ENCODE data around the gene GAS7. TPM values are rescaled to one million over a fixed set of nuclear protein-coding genes. Genes with fewer than 3 reads are reported as not detected.

Gene GAS7
- polyA plus RNA-seq, 1 donor (not counting 4 experiments of a cell fraction or from before 2014, with no cell fraction given), result 0.10 TPM

- H3K9me1 ChIP-seq (ENCODE audit: control insufficient read depth, extremely low read depth, insufficient read depth, low read length), result no peaks in the 10 kb centered on the region
- no peaks in the 10 kb centered on the region for H4K20me1 ChIP-seq (ENCODE audit: control insufficient read depth, extremely low read depth, insufficient read depth, low read length)
- no peaks in the 10 kb centered on the region for H3K79me2 ChIP-seq (ENCODE audit: control insufficient read depth, insufficient read depth, low read length)
- FAIRE-seq, result no peak
- no peaks in the 10 kb centered on the region for H3K27me3 ChIP-seq (ENCODE audit: control insufficient read depth, extremely low read depth, insufficient read depth, low read length)
- H3K9ac ChIP-seq (ENCODE audit: control insufficient read depth, extremely low read depth, insufficient read depth, low read length), result no peak overlapping the region
- dilution Hi-C loops (cut with MboI; ENCODE audit: extremely low pct_ligation_motif_present, low sequenced_read_pairs), result no loop called here
- H3K27ac ChIP-seq (ENCODE audit: control insufficient read depth, insufficient read depth, low read length), result no peak overlapping the region
- no peaks in the 10 kb centered on the region for H3K36me3 ChIP-seq (ENCODE audit: control insufficient read depth in 2 of 2, extremely low read depth in 1 of 2, insufficient read depth in 2 of 2, low read length in 2 of 2)
- no peak overlapping the region for H3K4me2 ChIP-seq (ENCODE audit: control insufficient read depth, extremely low read depth, insufficient read depth, low read depth, low read length)
- no peak overlapping the region for H2AFZ ChIP-seq (ENCODE audit: control insufficient read depth, low read length)
- no peak for TF ChIP-seq EZH2 (IDR thresholded peaks at IDR 0.05; ENCODE audit: low read length)
- TF ChIP-seq, protein P1, sequence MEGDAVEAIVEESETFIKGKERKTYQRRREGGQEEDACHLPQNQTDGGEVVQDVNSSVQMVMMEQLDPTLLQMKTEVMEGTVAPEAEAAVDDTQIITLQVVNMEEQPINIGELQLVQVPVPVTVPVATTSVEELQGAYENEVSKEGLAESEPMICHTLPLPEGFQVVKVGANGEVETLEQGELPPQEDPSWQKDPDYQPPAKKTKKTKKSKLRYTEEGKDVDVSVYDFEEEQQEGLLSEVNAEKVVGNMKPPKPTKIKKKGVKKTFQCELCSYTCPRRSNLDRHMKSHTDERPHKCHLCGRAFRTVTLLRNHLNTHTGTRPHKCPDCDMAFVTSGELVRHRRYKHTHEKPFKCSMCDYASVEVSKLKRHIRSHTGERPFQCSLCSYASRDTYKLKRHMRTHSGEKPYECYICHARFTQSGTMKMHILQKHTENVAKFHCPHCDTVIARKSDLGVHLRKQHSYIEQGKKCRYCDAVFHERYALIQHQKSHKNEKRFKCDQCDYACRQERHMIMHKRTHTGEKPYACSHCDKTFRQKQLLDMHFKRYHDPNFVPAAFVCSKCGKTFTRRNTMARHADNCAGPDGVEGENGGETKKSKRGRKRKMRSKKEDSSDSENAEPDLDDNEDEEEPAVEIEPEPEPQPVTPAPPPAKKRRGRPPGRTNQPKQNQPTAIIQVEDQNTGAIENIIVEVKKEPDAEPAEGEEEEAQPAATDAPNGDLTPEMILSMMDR (optimal IDR thresholded peaks at IDR 0.05 in 1 of 3, IDR thresholded peaks at IDR 0.05 in 1 of 3, conservative IDR thresholded peaks at IDR 0.05 in 1 of 3; ENCODE audit: extremely low read depth in 1 of 3, insufficient read depth in 2 of 3, low read length in 3 of 3), result no peak
- H3K4me1 ChIP-seq (ENCODE audit: control insufficient read depth, extremely low read depth, insufficient read depth, low read length), result no peaks in the 10 kb centered on the region
- H3K4me3 ChIP-seq (ENCODE audit: control insufficient read depth in 2 of 3, extremely low read depth in 1 of 3, insufficient read depth in 2 of 3, low read depth in 1 of 3, low read length in 3 of 3), result no peak overlapping the region
- DNase-seq (ENCODE audit: low read depth, low spot score), result no peak
- H3K9me3 ChIP-seq (ENCODE audit: control insufficient read depth, low read depth, low read length), result peaks cover 3% of the 10 kb centered on the region
These were observed 162.5 kb downstream of the GAS7 start for GRCh38 chr17:10035885-10036284.

GRCh38 chr17:10034719-10035475 lies 163.5 kb downstream of the GAS7 start:
- H3K27ac ChIP-seq (ENCODE audit: control insufficient read depth, insufficient read depth, low read length), result no peak overlapping the region
- FAIRE-seq, result no peak

More at GRCh38 chr17:10034719-10035475, 163.5 kb downstream of the GAS7 start:
- Histone ChIP-seq H3K9me3 (ENCODE audit: control insufficient read depth, low read depth, low read length) (peaks cover 3% of the 10 kb centered on the region), H3K4me3 (ENCODE audit: control insufficient read depth in 2 of 3, extremely low read depth in 1 of 3, insufficient read depth in 2 of 3, low read depth in 1 of 3, low read length in 3 of 3) (no peak overlapping the region), H3K27me3 (ENCODE audit: control insufficient read depth, extremely low read depth, insufficient read depth, low read length) (no peaks in the 10 kb centered on the region), H3K9me1 (ENCODE audit: control insufficient read depth, extremely low read depth, insufficient read depth, low read length) (no peaks in the 10 kb centered on the region), H3K9ac (ENCODE audit: control insufficient read depth, extremely low read depth, insufficient read depth, low read length) (no peak overlapping the region), H3K4me1 (ENCODE audit: control insufficient read depth, extremely low read depth, insufficient read depth, low read length) (no peaks in the 10 kb centered on the region), H4K20me1 (ENCODE audit: control insufficient read depth, extremely low read depth, insufficient read depth, low read length) (no peaks in the 10 kb centered on the region), H3K79me2 (ENCODE audit: control insufficient read depth, insufficient read depth, low read length) (no peaks in the 10 kb centered on the region), H3K4me2 (ENCODE audit: control insufficient read depth, extremely low read depth, insufficient read depth, low read depth, low read length) (no peak overlapping the region), H3K36me3 (ENCODE audit: control insufficient read depth in 2 of 2, extremely low read depth in 1 of 2, insufficient read depth in 2 of 2, low read length in 2 of 2) (no peaks in the 10 kb centered on the region), H2AFZ (ENCODE audit: control insufficient read depth, low read length) (no peak overlapping the region)
- dilution Hi-C loops (cut with MboI; ENCODE audit: extremely low pct_ligation_motif_present, low sequenced_read_pairs), result no loop called here
- DNase-seq (ENCODE audit: low read depth, low spot score), result no peak
- TF ChIP-seq, protein P1 (optimal IDR thresholded peaks at IDR 0.05 in 1 of 3, IDR thresholded peaks at IDR 0.05 in 1 of 3, conservative IDR thresholded peaks at IDR 0.05 in 1 of 3; ENCODE audit: extremely low read depth in 1 of 3, insufficient read depth in 2 of 3, low read length in 3 of 3), result no peak
- no peak for TF ChIP-seq EZH2 (IDR thresholded peaks at IDR 0.05; ENCODE audit: low read length)

Data from keratinocyte (primary cell).